NCI-H524 treated with DMSO at 0.1 percent for 48 hours (cell line): ENCODE data around the gene RPGRIP1L.

Experiments
- DNase-seq: peaks from one replicate; lab custom pipeline; 2025; lab: John Stamatoyannopoulos, UW

Gene RPGRIP1L

DNA sequence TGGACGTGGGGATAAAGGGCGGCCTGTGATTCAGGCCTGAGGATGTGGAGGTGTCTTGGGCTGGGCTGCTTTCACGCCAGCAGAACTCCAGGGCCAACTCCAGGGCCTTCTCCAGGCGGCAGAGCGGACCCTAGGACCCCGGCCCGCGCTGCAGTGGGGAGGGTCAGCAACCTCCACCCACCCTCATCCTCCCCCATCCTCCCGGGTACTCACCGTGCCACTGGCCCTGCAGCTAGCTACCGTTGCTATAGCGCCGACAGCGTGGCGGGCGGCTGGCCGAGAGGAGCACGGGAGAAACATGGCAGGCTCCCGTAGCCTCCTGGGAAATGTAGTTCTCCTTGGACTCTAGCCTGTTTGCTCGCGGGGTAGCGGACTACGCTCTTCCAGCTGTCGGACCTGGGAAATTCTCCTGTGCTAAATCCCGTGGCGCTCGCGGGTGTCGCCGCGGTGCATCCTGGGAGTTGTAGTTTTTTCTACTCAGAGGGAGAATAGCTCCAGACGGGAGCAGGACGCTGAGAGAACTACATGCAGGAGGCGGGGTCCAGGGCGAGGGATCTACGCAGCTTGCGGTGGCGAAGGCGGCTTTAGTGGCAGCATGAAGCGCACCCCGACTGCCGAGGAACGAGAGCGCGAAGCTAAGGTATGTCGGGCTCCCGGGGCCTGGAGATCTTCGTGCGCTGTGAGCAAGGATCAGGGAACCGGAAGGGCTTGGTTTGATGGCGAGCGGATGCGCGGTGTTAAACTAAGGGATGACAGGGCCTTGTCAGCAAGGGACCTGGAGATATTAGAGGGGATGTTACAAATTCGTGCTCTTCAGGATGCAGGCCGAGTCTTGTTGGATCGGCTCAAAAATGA, at the start of gene RPGRIP1L, which contains the start of gene FTO:
TSS of gene RPGRIP1L (minus strand) at position 270 of the 855 bp plus-strand sequence. CDS start 3,136 bp downstream, outside the sequence.
TSS of gene FTO (plus strand) at position 567 of the 855 bp plus-strand sequence.
- DNase-seq: peak; percentile 99

- no peak for DNase-seq
Measured at GRCh38 chr16:53753431-53753830, 49.8 kb upstream of the RPGRIP1L start.

GRCh38 chr16:53752560-53752959, 48.9 kb upstream of the RPGRIP1L start:
- DNase-seq: no peak

DNA sequence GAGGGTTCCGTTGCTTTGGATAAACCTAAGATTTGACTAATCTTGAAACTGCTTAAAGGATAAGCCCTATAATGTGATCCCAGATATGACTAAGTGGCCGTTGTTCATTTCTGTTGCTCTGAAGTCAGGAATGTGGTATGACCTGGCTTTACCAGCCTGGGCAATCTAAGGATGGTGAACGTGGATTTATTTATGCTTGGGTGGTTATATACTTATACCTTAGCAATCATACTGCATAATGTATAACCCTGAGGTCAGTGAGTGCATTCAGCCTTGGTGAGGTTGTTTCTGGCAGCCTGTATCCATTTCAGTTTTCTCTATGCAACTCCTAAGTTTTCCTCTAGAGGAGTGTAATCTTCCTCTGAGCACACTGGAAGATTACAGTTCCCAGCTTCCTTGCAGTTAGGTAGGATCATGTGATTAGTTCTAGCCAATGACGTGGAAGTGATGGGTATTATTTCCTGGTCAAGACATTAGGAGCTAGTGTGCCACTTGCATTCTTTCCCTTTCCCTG, 42.2 kb upstream of the RPGRIP1L start:
- no peak for DNase-seq

GRCh38 chr16:53745086-53745485, 41.4 kb upstream of the RPGRIP1L start:
- no peak for DNase-seq

GRCh38 chr16:53744449-53744848, 40.8 kb upstream of the RPGRIP1L start:
- DNase-seq: no peak

DNA sequence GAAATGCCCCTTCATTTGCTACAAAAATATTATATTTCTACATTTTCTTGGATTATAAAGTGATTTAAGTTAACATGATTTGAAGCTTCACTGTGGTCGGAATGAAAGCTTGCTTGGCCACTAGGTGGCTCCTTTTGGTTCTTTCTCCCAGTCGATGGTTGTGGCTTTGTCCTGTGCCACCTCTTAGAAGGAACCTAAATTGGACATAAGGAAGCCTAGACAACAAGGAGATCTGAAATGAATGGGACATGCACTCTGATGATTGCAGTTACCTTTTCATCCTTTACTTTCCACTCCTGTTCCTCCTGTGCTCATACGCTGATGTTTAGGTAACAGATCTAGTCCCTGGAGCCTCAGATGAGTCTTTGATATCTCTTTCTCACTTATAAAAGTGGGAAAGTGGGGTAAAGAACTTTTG, 39.5 kb upstream of the RPGRIP1L start:
- no peak for DNase-seq

GRCh38 chr16:53741546-53741945, 37.9 kb upstream of the RPGRIP1L start:
- no peak for DNase-seq

DNA sequence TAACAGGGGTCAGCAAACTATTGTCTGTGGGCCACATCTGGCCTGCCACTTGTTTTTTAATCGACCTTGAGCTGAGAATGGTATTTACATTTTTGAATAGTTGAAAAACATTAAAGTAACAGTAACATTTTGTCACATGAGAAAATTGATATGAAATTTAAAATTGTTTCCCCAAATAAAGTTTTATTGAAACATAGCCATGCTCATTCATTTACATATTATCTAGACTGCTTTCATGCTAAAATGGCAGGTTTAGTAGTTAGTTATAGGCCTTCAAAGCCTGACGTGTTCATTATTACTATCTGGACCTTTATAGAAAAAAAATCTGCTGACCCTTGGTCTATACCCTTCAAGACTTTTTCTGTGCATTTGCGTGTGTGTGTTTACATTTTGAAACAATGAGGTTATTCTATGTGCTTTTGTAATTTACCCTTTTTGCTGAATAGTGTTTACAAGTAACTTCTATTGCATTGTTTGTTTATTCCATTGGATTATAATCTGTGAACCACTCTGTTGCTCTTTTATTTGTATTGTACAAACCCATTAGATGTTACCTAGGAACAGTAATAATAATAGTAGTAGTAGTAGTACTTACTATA, 37.4 kb upstream of the RPGRIP1L start:
- no peak for DNase-seq

DNA sequence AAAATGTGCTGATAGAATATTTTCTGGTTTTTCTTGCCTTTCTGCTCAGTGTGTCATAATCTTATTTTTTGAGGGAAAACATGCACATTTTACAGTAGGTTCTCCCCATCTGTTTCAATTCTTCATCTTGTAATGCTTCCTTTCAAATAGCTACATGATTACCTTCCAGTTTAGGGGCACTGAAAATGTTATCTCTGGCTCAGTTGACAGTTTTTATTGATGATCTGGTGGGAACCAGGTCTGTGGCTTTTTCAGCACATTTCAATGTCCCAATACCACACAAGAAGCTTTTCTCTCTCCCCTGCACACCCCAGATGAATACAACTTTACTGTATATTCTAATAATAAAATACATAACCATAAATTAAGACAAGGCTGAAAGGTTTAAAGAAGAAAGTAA, 36.8 kb upstream of the RPGRIP1L start:
- DNase-seq: no peak

DNA sequence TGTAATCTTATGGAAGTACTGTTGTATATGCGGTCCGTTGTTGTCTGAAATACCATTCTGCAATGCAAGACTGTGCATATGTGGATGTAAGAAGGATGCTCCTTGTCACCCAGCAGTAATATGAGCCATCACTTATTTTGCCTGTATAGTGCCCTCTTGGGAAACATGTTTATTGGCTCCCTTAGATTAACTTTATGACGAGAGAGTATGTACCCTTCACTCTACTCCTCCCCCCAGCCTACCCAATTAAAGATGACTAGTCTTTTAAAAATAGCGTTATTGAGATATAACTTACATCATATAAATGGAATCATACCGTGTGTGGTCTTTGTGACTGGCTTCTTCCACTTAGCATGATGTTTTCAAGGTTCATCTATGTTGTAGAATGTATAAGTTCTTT, 33.9 kb upstream of the RPGRIP1L start:
- no peak for DNase-seq

DNA sequence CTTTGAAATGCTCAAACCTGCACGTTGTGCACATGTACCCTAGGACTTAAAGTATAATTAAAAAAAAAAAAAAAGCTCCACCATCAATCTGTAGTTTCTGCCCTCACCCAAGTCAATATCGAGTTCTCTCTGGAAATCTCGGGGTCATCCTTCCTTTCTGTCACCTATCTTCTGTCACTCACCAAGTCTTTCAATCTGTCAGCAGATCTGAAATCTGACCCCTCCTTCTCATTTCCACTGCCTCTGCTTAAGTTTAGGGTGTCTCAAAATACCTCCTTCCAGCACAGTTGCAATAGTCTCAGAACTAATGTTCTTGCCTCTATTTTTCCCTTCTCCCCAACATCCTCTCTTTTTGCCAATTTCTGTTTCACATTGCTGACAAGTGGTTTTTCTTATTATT, 32.6 kb upstream of the RPGRIP1L start:
- no peak for DNase-seq

DNA sequence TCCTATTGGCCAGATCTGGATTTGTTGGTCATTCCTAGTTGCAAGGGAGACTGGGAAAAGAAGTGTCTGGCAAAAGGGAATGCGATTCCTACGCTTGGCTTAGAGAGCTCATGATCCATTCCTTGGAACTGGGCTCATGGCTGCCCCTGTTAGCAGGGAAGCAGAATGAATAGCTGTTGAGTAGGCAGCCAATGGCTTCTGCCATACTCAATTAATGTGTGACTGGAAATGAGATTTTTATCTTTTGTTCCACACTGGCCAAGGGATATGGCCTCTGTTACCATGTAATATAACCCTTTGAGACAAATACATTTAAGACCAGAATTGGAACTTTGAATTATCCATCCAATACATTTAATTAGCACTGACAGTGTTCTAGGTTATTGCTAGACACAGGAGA, 31.2 kb upstream of the RPGRIP1L start:
- no peak for DNase-seq

DNA sequence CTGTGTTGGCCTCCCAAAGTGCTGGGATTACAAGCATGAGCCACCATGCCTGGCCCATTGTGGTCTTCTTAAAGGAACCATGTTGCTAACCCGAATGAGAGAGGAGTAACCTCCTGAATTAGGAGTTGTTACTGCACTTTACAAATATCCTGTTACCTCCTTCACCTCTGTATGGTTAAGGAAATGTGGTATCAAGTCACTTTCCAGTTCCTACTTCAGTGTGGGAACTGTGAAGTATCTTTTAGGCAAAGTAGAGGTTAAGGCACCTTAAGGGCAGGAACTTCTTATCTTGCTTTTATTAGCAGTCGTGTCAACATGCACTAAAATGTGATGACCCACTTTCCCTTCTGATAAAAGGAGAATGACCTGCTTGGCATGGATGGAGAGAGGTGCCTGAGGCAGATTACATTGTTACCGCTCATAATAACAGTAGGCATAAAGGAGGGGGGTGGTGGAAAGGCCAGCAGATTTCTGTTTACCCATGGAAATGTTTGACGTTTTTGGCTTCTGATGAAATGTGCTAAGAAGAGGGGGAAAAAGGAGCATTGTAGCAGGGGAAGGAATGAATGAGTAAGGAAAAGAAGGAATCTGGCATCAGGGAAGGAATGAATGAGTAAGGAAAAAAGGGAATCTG, 28.8 kb upstream of the RPGRIP1L start:
- no peak for DNase-seq

DNA sequence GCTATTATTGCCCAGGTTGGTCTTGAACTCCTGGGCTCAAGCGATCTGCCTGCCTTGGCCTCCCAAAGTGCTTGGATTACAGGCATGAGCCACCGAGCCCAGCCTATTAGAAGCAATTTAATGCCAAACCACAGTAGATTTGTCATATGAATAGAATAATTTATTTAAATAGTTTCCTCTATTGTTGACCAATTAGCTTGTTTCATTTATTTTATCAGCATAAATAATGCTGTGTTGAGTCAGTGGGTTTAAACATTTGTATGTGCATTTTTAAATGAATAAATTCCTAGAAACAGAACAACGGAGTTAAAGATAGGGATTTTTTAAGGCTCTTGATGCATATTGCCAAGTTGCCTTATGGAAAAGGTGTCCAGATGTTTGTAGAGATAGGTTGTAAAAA, 27.0 kb upstream of the RPGRIP1L start:
- no peak for DNase-seq

- no peak for DNase-seq
Measured at GRCh38 chr16:53726625-53727024, 23.0 kb upstream of the RPGRIP1L start.

DNA sequence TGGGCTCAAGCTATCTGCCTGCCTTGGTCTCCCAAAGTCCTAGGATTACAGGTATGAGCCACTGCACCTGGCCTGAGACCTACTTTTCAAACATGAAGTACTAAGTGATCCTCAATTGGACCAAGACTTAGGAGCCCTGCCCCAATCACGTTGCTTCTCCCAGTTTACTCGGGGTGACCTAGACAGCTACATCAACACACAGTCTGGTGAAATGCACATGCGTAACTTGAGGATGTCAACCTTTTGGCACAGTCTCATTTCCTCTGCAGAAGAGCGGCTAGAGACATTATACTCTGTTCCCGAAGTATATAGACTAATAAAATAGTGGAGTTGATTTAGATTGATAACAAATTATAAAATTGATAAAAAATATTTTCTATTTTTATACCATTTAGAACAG, 17.4 kb upstream of the RPGRIP1L start:
- no peak for DNase-seq

GRCh38 chr16:53717577-53717976, 13.9 kb upstream of the RPGRIP1L start:
- DNase-seq: no peak

- DNase-seq: no peak
Measured at GRCh38 chr16:53715023-53715384, 11.3 kb upstream of the RPGRIP1L start.

GRCh38 chr16:53714205-53715022, 10.8 kb upstream of the RPGRIP1L start:
- peak; percentile 70 for DNase-seq

DNA sequence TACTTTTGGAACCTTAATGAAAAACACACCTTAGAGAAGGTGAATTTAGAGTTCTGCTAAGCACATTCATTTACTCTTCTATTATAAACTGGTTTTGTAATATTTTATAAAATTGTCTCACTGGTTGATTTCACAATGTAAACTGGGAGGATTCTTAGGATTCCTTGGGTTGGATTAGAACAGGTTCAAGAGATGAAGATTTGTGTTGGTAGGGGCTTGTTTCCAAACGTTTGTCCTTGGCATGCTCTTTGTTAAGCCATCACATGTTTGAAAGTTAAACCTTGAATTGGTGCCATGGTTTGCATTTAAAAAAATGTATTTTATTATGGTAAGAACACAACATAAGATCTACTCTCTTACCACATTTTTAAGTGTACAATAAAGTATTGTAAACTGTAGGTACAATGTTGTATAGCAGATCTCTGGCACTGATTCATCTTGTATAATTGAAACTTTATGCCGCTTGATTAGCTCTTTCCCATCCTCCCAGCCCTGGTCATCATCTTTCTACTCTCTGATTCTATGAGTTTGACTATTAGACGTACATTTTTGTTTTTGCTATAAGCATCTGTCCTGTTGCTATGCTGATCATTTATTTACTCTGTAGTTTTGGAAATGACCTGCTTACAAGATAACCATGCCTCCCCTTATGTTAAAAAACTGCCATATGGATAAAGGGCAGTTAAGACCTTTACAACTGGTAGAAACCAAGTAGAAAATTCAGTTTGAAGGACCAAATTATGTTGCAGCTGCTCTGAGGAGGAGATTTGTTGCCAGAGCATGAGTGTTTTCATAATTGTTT, 9.9 kb upstream of the RPGRIP1L start:
- DNase-seq: peak; percentile 50
